ENCODE measurements around the gene NUBPL.

The NUBPL gene

DNA sequence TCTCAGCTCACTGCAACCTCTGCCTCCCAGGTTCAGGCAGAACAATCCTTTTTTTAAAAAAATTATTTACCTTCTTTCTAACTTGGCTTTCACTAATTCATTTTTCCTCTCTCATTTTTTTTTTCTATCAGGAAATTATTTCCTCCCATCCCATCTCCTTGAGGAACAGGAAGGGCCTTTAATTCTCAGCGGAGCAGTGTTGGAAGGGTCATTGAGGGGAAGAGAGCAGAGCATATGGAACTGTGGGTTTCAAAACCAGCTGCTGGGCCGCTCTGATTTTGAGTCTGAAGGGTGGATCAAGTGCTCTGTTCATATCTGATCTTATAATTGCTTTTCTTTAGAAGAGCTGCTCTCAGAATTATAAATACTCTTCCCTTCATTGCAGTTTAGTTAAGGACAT lies 29.0 kb downstream of the NUBPL start:
- H3K27ac ChIP-seq, result no peak overlapping the region
- H3K4me3 ChIP-seq (ENCODE audit: low read depth, low read length), result no peak overlapping the region
- H3K27me3 ChIP-seq (ENCODE audit: insufficient read depth, low read depth, severe bottlenecking), result no peaks in the 10 kb centered on the region
- no peaks in the 10 kb centered on the region for H3K36me3 ChIP-seq
- TF ChIP-seq, protein P1, sequence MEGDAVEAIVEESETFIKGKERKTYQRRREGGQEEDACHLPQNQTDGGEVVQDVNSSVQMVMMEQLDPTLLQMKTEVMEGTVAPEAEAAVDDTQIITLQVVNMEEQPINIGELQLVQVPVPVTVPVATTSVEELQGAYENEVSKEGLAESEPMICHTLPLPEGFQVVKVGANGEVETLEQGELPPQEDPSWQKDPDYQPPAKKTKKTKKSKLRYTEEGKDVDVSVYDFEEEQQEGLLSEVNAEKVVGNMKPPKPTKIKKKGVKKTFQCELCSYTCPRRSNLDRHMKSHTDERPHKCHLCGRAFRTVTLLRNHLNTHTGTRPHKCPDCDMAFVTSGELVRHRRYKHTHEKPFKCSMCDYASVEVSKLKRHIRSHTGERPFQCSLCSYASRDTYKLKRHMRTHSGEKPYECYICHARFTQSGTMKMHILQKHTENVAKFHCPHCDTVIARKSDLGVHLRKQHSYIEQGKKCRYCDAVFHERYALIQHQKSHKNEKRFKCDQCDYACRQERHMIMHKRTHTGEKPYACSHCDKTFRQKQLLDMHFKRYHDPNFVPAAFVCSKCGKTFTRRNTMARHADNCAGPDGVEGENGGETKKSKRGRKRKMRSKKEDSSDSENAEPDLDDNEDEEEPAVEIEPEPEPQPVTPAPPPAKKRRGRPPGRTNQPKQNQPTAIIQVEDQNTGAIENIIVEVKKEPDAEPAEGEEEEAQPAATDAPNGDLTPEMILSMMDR (IDR thresholded peaks at IDR 0.05; ENCODE audit: low read depth, low read length), result no peak
- DNase-seq, result no peak
- H3K9me3 ChIP-seq (ENCODE audit: severe bottlenecking), result no peaks in the 10 kb centered on the region

DNA sequence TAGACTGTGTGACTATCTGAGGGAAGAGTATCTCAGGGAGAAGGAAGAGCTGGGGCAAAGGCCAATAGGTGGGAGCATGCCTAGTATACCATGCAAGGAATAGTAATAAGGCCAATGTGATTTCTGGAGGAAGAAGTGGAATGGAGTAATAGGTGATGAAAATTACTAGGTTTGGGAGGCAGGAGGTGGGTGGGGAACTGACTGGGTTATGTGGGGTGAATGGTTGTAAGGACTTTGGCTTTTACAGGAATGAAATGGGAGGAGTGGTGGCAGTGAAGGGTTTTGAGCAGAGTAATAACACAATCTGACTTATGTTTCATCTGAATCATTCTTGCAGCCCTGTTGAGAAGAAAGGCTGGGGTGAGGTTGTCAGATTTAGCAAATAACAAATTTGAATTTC lies 30.9 kb downstream of the NUBPL start:
- H3K27ac ChIP-seq, result no peak overlapping the region
- no peak overlapping the region for H3K4me3 ChIP-seq (ENCODE audit: low read depth, low read length)
- no peak for DNase-seq
- TF ChIP-seq, protein P1 (IDR thresholded peaks at IDR 0.05; ENCODE audit: low read depth, low read length), result no peak
- H3K27me3 ChIP-seq (ENCODE audit: insufficient read depth, low read depth, severe bottlenecking), result no peaks in the 10 kb centered on the region
- H3K9me3 ChIP-seq (ENCODE audit: severe bottlenecking), result no peaks in the 10 kb centered on the region
- H3K36me3 ChIP-seq, result no peaks in the 10 kb centered on the region

DNA sequence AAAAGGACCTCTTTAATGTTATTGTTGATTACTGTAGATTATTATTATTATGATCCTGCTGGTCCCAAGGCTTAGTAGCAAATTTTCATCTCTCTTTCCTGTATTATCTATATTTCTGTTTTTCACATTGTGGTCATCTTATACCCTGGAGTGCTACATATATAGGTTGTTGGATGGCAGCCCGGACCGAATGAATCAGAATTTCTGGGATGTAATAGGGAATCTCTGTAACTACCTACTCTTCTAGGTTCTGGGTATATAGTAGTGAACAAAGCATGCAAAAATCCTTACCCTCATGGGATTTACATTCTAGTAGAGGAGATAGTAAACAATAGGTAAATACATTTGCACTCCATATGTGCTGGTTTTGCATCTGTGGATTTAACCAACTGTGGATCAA lies 31.4 kb downstream of the NUBPL start:
- no peak overlapping the region for H3K27ac ChIP-seq
- no peaks in the 10 kb centered on the region for H3K9me3 ChIP-seq (ENCODE audit: severe bottlenecking)
- DNase-seq, result no peak
- TF ChIP-seq, protein P1 (IDR thresholded peaks at IDR 0.05; ENCODE audit: low read depth, low read length), result no peak
- H3K4me3 ChIP-seq (ENCODE audit: low read depth, low read length), result no peak overlapping the region
- H3K36me3 ChIP-seq, result no peaks in the 10 kb centered on the region
- no peaks in the 10 kb centered on the region for H3K27me3 ChIP-seq (ENCODE audit: insufficient read depth, low read depth, severe bottlenecking)

DNA sequence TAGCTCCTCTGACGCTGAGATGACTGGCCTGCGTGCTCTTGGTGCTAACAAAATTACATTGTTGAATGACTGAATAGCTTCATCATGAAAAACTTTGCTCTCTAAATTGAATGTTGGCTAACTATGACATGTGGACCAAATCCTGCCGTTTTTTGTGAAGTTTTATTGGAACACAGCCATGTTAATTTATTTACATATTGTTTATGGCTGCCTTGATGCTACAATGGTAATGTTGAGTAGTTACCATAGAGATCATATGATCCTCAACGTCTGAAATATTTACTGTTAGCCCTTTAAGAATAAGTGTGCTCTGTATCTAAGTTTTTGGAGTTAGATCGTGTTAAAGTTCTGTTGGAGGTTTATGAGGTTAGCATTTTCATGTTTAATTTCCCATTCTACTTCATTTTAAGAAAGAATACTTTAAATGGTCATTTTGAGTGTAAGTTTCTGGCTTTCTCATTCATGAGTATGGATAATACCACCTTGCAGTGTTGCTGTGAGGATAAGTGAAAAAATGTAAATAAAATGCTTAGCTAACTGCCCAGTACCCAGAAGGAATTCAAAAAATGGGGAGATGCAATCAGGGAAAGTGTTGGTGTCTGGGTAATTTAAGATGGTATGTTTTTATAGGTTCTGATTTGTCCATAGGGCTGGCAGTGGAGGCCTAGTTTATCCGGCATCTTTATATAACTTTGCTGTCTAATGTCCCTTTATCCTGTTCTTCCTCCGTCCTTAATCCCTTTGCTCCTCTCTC lies 35.3 kb downstream of the NUBPL start:
- no peak for DNase-seq
- no peak overlapping the region for H3K27ac ChIP-seq
- TF ChIP-seq, protein P1 (IDR thresholded peaks at IDR 0.05; ENCODE audit: low read depth, low read length), result no peak
- H3K36me3 ChIP-seq, result no peaks in the 10 kb centered on the region
- no peaks in the 10 kb centered on the region for H3K27me3 ChIP-seq (ENCODE audit: insufficient read depth, low read depth, severe bottlenecking)
- H3K9me3 ChIP-seq (ENCODE audit: severe bottlenecking), result no peaks in the 10 kb centered on the region
- no peak overlapping the region for H3K4me3 ChIP-seq (ENCODE audit: low read depth, low read length)

DNA sequence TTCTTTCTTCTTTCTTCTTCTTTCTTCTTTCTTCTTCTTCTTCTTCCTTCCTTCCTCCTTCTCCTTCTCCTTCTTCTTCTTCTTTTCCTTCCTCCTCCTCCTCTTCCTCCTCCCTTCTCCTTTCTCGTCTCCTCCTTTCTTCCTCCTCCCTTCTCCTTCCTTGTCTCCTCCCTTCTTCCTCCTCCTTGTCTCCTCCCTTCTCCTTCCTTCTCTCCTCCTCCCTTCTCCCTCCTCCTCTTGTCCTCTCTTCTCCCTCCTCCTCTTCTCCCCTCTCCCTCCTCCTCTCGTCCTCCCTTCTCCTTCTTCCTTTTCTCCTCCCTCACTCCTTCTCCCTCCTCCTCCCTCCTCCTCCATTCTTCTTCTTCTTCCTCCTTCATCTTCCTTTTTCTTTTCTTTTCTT lies 44.5 kb downstream of the NUBPL start:
- Histone ChIP-seq H3K36me3 (no peaks in the 10 kb centered on the region), H3K27ac (no peak overlapping the region), H3K27me3 (ENCODE audit: insufficient read depth, low read depth, severe bottlenecking) (no peaks in the 10 kb centered on the region), H3K4me3 (ENCODE audit: low read depth, low read length) (no peak overlapping the region), H3K9me3 (ENCODE audit: severe bottlenecking) (no peaks in the 10 kb centered on the region)
- no peak for DNase-seq
- TF ChIP-seq, protein P1 (IDR thresholded peaks at IDR 0.05; ENCODE audit: low read depth, low read length), result no peak
